ENCODE measurements around the gene IL12RB2. TPM values are rescaled to one million over a fixed set of nuclear protein-coding genes. Genes with fewer than 3 reads are reported as not detected.

The IL12RB2 gene
- total RNA-seq, 1 experiment from 2014 or later: not detected

GRCh38 chr1:67339623-67340343, 32.1 kb downstream of the IL12RB2 start:
- Histone ChIP-seq H3K36me3 (ENCODE audit: low read depth) (no peaks in the 10 kb centered on the region), H3F3A (ENCODE audit: insufficient read depth, low read depth) (no peaks in the 10 kb centered on the region), H3K9me3 (ENCODE audit: insufficient read depth, low read depth) (no peaks in the 10 kb centered on the region), H3K4me1 (replicated peaks; ENCODE audit: insufficient read depth) (0 out of 2 replicates have a peak, but pooled peaks cover 3% of the 10 kb centered on the region), H3K4me3 (no peak overlapping the region), H3K27ac (no peak overlapping the region), H4K20me1 (ENCODE audit: insufficient read depth) (no peaks in the 10 kb centered on the region), H3K27me3 (ENCODE audit: insufficient read depth, low read depth) (no peaks in the 10 kb centered on the region), H3K79me2 (ENCODE audit: low read depth) (no peaks in the 10 kb centered on the region), H3K9me2 (ENCODE audit: insufficient read depth) (no peaks in the 10 kb centered on the region), H2AFZ (no peak overlapping the region; the same call in 1 of the 2 replicates), H3K4me2 (peak overlapping the region; percentile 17; the same call in 1 of the 2 replicates)
- peak; percentile 22 to 53 for DNase-seq
- ChIA-PET CTCF (no interaction called here), POLR2A (ENCODE audit: unreplicated experiment) (interaction anchor here (0.7 kb wide), 3 partner anchors 50 to 414 kb away, joined by 3 to 6 read pairs (median 5); no protein-coding TSS in a partner anchor)
- intact Hi-C loops (cut with micrococcal nuclease; ENCODE audit: unreplicated experiment): no loop called here
- BruUV-seq (replicated peaks): no TSS peak
- TF ChIP-seq CTCF (conservative IDR thresholded peaks at IDR 0.05) (no peak), EZH2 (IDR thresholded peaks at IDR 0.05; ENCODE audit: low read depth) (no peak)

GRCh38 chr1:67342076-67342890, 34.6 kb downstream of the IL12RB2 start:
- Histone ChIP-seq H3K27me3 (ENCODE audit: insufficient read depth, low read depth) (no peaks in the 10 kb centered on the region), H3K4me1 (replicated peaks; ENCODE audit: insufficient read depth) (0 out of 2 replicates have a peak, but pooled peaks cover 3% of the 10 kb centered on the region), H3K36me3 (ENCODE audit: low read depth) (no peaks in the 10 kb centered on the region), H2AFZ (no peak overlapping the region), H3K4me2 (no peak overlapping the region), H3K9me2 (ENCODE audit: insufficient read depth) (no peaks in the 10 kb centered on the region), H3K9me3 (ENCODE audit: insufficient read depth, low read depth) (no peaks in the 10 kb centered on the region), H3K79me2 (ENCODE audit: low read depth) (no peaks in the 10 kb centered on the region), H3K27ac (no peak overlapping the region), H4K20me1 (ENCODE audit: insufficient read depth) (no peaks in the 10 kb centered on the region), H3K4me3 (no peak overlapping the region), H3F3A (ENCODE audit: insufficient read depth, low read depth) (no peaks in the 10 kb centered on the region)
- intact Hi-C loops (cut with micrococcal nuclease; ENCODE audit: unreplicated experiment): no loop called here
- ChIA-PET POLR2A (ENCODE audit: unreplicated experiment) (no interaction called here), CTCF (no interaction called here)
- TF ChIP-seq EZH2 (IDR thresholded peaks at IDR 0.05; ENCODE audit: low read depth): no peak
- TF ChIP-seq CTCF (conservative IDR thresholded peaks at IDR 0.05): no peak
- BruUV-seq (replicated peaks): no TSS peak
- no peak for DNase-seq

- no peaks in the 10 kb centered on the region for H3K9me3 ChIP-seq (ENCODE audit: insufficient read depth, low read depth)
- TF ChIP-seq CTCF (conservative IDR thresholded peaks at IDR 0.05): no peak
- no peak for TF ChIP-seq EZH2 (IDR thresholded peaks at IDR 0.05; ENCODE audit: low read depth)
- H3K27me3 ChIP-seq (ENCODE audit: insufficient read depth, low read depth): no peaks in the 10 kb centered on the region
- H3K4me3 ChIP-seq: no peak overlapping the region
- BruUV-seq (replicated peaks): no TSS peak
- intact Hi-C loops (cut with micrococcal nuclease; ENCODE audit: unreplicated experiment): loop anchor here (5.0 kb wide), 2 partner anchors 67 to 113 kb away; no protein-coding TSS in a partner anchor
- H4K20me1 ChIP-seq (ENCODE audit: insufficient read depth): no peaks in the 10 kb centered on the region
- no peak for DNase-seq
- no peak overlapping the region for H3K4me2 ChIP-seq
- no peaks in the 10 kb centered on the region for H3K9me2 ChIP-seq (ENCODE audit: insufficient read depth)
- H3K4me1 ChIP-seq (replicated peaks; ENCODE audit: insufficient read depth): no peaks in the 10 kb centered on the region
- no peaks in the 10 kb centered on the region for H3K36me3 ChIP-seq (ENCODE audit: low read depth)
- H2AFZ ChIP-seq: no peak overlapping the region
- ChIA-PET POLR2A (ENCODE audit: unreplicated experiment) (no interaction called here), CTCF (no interaction called here)
- no peak overlapping the region for H3K27ac ChIP-seq
- no peaks in the 10 kb centered on the region for H3F3A ChIP-seq (ENCODE audit: insufficient read depth, low read depth)
- no peaks in the 10 kb centered on the region for H3K79me2 ChIP-seq (ENCODE audit: low read depth)
Measured at GRCh38 chr1:67345556-67345955, 37.9 kb downstream of the IL12RB2 start.

Data from PC-9 (cell line).